ENCODE measurements around the gene RPL13A.
"Not testable (repeated sequence)": the region's sequence is repeated elsewhere in the genome, so short reads cannot be mapped to it uniquely, and the experiment has no call there.

RPL13A gene

GRCh38 chr19:49456326-49456725 is 31.1 kb upstream of the RPL13A start:
- DNase-seq (ENCODE audit: low read depth in 3 of 3) = no peak

GRCh38 chr19:49458567-49458903 is 28.9 kb upstream of the RPL13A start:
- DNase-seq (ENCODE audit: low read depth in 3 of 3) = no peak

DNA sequence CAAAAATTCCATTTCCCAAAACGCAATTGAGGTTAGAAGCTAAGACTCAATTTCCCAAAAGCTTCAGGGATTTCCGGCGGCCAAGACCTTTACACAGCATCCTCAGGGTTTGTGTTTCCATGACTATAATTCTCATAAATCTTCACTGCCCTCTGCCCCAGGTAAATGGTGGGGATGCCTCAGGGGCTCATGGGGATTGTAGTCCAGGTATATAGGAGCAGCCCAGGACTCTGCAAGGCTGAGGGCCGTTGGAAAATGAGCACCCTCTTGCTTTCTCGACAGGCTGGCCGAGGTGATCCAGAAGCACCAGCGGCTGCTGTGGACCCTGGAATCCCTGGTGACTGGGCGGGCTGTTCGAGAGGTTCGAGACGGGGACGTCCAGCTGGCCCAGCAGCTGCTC is 28.0 kb upstream of the RPL13A start:
- DNase-seq (ENCODE audit: low read depth in 3 of 3) = no peak

GRCh38 chr19:49461130-49461529 is 26.3 kb upstream of the RPL13A start:
- DNase-seq (ENCODE audit: low read depth in 3 of 3) = not testable (repeated sequence)

DNA sequence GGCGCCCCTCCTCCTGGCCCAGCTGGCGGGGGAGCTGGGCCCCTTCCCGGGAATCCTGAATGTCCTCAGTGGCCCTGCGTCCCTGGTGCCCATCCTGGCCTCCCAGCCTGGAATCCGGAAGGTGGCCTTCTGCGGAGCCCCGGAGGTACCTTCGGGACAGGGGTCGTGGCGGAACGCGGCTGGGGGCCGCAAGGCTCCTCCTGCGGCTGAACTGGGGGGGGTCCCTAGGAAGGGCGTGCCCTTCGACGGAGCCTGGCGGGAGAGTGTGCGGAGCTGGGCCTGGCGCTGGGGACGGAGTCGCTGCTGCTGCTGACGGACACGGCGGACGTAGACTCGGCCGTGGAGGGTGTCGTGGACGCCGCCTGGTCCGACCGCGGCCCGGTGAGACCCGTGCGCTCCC is 25.8 kb upstream of the RPL13A start:
- DNase-seq (ENCODE audit: low read depth in 3 of 3) = no peak

DNA sequence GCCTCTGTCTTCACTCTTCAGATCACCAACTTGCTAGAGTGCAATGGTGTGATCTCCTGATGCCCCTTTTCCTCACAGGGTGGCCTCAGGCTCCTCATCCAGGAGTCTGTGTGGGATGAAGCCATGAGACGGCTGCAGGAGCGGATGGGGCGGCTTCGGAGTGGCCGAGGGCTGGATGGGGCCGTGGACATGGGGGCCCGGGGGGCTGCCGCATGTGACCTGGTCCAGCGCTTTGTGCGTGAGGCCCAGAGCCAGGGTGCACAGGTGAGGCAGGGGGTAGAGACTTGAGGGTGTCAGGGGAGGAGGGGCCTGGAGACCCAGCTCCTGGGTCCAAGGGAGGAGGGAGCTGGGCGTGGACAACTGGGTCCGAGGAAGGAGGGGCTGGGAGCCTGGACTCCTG is 24.9 kb upstream of the RPL13A start:
- no peak for DNase-seq (ENCODE audit: low read depth in 3 of 3)

DNA sequence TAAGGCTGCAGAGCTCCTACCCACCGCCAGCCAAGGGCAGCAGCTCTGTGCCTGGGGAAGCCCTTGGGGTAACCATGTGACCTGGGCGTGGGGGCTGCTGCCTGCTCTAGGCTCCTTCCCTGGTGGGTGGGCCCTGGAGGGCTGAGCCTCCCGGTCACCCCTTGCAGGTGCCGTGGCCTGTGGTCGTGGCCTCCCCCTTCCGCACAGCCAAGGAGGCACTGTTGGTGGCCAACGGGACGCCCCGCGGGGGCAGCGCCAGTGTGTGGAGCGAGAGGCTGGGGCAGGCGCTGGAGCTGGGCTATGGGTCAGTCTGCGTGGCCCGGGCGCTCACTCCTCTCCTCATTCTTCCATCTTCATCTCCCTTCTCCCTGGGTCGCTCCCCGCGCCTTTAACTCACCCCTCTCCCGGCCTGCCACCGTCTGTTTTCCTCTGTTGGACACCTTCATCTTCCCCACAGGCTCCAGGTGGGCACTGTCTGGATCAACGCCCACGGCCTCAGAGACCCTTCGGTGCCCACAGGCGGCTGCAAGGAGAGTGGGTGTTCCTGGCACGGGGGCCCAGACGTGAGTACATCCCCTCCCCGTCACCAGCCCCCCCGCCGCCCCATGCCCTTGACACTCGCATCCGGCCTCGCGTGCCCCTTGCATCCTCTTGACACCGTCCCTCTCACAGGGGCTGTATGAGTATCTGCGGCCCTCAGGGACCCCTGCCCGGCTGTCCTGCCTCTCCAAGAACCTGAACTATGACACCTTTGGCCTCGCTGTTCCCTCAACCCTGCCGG is 23.3 kb upstream of the RPL13A start:
- no peak for DNase-seq (ENCODE audit: low read depth in 3 of 3)

GRCh38 chr19:49465371-49465770 is 22.0 kb upstream of the RPL13A start:
- no peak for DNase-seq (ENCODE audit: low read depth in 3 of 3)

- no peak for DNase-seq (ENCODE audit: low read depth in 3 of 3)
Observed at GRCh38 chr19:49468199-49468598, 19.2 kb upstream of the RPL13A start.

DNA sequence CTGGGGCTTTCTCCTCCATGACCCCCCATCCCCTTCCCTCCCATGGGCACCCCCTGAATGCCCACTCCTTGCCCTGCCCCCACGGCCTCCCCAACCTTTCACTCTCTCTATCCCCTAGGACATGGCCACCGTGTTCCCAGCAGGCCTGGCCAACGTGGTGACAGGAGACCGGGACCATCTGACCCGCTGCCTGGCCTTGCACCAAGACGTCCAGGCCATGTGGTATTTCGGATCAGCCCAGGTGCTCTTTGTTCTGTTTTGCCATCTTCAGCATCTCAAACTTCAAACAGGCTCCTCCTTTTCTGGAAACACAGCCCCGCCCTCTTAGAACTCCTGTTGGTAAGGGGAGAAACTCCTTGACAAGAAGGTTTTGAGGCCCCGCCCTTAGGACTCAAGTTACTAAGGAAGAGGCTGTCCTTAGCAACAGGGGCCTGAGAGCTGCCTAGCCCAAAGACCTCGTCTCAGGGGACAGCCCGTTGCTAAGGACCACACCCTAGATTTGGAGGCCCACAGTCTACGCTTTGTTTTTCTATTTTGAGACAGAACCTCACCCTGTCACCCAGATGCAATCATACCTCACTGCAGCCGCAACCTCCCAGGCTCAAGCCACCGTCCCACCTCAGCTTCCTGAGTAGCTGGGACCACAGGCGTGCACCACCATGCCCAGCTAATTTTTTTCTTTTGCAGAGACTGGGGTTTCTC is 18.5 kb upstream of the RPL13A start:
- DNase-seq (ENCODE audit: low read depth in 3 of 3) = peak; percentile 61 to 70 (median 65)

- peak in 1 of 3 donors; percentile 65 for DNase-seq (ENCODE audit: low read depth in 3 of 3)
Observed at GRCh38 chr19:49469828-49470614, 17.4 kb upstream of the RPL13A start.

DNA sequence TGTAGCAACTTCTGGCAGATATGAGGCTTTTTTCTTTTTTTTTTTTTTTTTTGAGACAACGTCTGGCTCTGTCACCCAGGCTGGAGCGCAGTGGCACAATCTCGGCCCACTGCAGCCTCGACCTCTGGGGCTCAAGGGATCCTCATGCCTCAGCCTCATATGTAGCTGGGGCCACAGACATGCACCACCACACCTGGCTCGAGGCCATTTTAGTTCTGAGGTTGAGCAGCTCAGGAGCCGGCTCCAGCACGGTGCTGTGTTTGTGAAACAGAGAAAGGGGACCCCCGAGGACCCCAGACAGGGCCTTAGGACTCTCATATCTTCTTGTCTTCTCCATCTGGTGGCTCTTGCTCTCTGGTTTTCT is 16.8 kb upstream of the RPL13A start:
- DNase-seq (ENCODE audit: low read depth in 3 of 3) = no peak

DNA sequence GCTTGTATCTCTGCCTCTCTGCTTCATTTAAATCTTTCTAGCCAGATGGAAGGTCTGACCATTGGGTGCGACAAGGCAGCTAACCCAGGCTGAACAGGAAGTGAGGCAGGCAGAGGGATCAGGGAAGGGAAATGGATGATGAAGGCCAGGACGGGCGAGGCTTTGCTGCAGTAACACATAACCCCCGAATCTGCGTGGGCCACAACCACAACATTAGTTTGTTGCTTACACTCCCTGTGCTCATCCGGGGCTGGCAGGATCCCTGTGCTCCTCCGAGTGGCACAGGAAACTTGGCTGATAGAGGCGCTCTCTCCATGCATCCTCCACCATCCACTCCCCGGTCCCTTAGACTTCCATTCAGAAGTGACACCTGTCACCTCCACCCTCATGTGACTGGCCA is 14.5 kb upstream of the RPL13A start:
- no peak for DNase-seq (ENCODE audit: low read depth in 3 of 3)

DNA sequence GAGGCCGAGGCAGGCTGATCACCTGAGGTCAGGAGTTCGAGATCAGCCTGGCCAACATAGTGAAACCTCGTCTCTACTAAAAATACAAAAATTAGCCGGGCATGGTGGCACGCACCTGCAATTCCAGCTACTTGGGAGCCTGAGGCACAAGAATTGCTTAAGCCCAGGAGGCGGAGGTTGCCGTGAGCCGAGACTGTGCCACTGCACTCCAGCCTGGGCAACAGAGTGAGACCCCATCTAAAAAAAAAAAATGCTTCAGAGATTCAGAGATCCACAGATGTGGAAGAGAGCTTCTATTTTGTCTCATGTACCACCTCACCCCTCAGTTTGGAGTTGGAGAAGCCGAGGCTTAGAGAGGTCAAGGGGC is 13.9 kb upstream of the RPL13A start:
- not testable (repeated sequence) for DNase-seq (ENCODE audit: low read depth in 3 of 3)

GRCh38 chr19:49473868-49474541 is 13.4 kb upstream of the RPL13A start, which contains the start of gene FLT3LG:
Gene FLT3LG (plus strand): TSS chr19:49474215. CDS start chr19:49474640, 425 bp downstream.
- DNase-seq (ENCODE audit: low read depth in 3 of 3) = peak; percentile 77 to 86 (median 80)

DNA sequence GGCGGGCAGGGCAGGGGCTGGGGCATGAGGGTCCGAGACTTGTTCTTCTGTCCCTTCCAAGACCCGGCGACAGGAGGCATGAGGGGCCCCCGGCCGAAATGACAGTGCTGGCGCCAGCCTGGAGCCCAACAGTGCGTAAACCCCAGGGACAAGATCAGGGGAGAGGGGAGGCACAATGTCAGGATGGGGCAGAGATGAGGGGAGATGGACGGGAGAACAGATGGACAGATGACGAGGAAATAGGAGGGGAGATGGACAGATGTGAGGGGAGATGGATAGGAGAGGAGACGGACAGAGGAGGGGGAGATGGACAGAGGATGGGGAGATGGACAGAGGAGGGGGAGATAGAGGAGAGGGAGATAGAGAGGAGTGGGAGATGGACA is 12.9 kb upstream of the RPL13A start:
- DNase-seq (ENCODE audit: low read depth in 3 of 3) = no peak

DNA sequence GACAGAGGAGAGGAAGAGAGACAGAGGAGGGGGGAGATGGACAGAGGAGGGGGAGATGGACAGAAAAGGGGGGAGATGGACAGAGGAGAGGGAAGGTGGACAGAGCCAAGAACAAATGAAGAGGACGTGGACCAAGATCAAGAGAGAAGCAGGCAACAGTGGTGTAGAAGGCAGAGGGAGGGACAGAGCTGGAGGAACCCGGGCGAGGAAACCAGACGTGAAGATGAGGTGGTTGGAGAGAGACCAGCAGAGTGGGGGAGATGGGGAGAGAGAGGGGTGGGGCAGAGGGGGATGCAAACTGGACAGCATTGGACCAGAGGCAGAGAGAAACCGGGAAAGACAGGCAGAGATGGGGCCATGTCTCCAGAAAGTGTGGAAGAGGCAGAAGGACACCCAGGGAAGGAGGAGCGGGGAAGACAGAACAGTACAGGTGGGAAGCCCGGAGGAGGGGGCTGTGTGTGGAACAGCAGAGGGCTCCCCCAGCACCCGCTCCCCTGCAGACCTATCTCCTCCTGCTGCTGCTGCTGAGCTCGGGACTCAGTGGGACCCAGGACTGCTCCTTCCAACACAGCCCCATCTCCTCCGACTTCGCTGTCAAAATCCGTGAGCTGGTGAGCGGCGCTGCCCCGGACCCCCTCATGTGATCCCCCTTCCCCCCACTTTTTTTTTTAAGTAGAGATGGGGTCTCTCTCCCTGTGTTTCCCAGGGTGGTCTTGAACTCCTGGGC is 12.1 kb upstream of the RPL13A start:
- no peak for DNase-seq (ENCODE audit: low read depth in 3 of 3)

DNA sequence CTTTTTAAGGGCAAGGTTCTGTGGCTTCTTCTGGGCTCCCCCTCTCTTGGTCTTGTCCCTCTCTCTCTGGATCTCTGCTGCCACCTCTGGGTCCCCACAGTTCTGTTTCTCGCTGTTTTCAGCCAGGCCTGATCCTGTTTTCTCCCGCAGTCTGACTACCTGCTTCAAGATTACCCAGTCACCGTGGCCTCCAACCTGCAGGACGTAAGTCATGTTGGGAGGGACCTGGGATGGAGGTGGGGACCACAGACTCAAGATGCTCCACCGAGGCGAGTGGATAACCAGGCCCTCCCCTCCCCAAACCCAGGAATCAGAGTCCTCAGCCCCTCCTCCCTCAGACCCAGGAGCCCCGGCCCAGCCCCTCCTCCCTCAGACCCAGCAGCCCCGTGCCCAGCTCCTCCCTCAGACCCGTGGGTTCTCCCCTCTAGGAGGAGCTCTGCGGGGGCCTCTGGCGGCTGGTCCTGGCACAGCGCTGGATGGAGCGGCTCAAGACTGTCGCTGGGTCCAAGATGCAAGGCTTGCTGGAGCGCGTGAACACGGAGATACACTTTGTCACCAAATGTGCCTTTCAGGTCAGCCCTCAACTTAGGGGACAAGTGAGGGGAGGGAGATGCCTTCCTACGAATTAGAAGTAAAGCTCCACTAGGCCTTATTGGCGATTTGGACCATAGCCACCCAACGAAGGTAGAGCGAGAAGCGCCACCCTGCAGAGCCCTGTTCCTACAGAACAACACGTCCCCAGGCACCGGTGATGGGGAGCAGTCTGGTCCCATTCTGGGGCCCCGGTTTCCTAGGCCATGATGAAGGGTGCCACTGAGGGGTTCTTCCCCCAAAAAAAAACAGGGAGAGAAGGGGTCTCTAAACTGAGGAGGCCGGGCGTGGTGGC is 11.2 kb upstream of the RPL13A start:
- DNase-seq (ENCODE audit: low read depth in 3 of 3) = peak in 2 of 3 donors; percentile 75 to 83

- no peak for DNase-seq (ENCODE audit: low read depth in 3 of 3)
Observed at GRCh38 chr19:49479975-49480628, 7.3 kb upstream of the RPL13A start.

Data from stimulated activated CD4-positive, alpha-beta T cell treated with anti-CD3 and anti-CD28 coated beads, TNF-alpha, amount 100 ng/mL, for 48 hours (primary cell).